22Rv1 (cell line): ENCODE results near the gene NRG3.

ENCODE experiments used
- CTCF ChIP-seq: fragments of 450-650 bp; IDR thresholded peaks from 2 replicates; pipeline ENCODE4 v1.5.1; 2017; ENCODE audit warnings: mild to moderate bottlenecking
- ZFX ChIP-seq: fragments of 450-650 bp; IDR thresholded peaks from 2 replicates; pipeline ENCODE4 v1.6.1; 2017; ENCODE audit warnings: antibody characterized with exemption, borderline replicate concordance

- no peak for TF ChIP-seq CTCF
- TF ChIP-seq ZFX, result no peak
These were observed 975.2 kb downstream of the NRG3 start for GRCh38 chr10:82850191-82850590.
